Thyroid gland (tissue), 4 donors: Measurements from ENCODE around the gene FCHO1.

ENCODE experiments used
- CTCF ChIP-seq, 6 experiments: fragments of 200-600 bp in 3 of 6; fragments of 450-650 bp in 3 of 6; sonication (generic) in 3 of 6; IDR thresholded peaks; one replicate each; pipeline ENCODE4 v1.5.1; 2016 to 2019; ENCODE audit warnings: antibody characterized with exemption in 6 of 6, mild to moderate bottlenecking in 2 of 6, inconsistent platforms in 1 of 6, moderate library complexity in 1 of 6
- POLR2A ChIP-seq, 2 donors: fragments of 450-650 bp; IDR thresholded peaks; one replicate each; pipeline ENCODE4 v1.6.1; 2017; ENCODE audit warnings: antibody characterized with exemption in 2 of 2, mild to moderate bottlenecking in 2 of 2, moderate library complexity in 1 of 2

GRCh38 chr19:17790059-17790780, 38.9 kb downstream of the FCHO1 start:
- TF ChIP-seq CTCF (IDR thresholded peaks at IDR 0.05) (no peak), POLR2A (IDR thresholded peaks at IDR 0.05) (no peak)
